ENCODE results near the gene ITLN1. TPM values are rescaled to one million over a fixed set of nuclear protein-coding genes. Genes with fewer than 3 reads are reported as not detected.
"Not testable (repeated sequence)": the region's sequence is repeated elsewhere in the genome, so short reads cannot be mapped to it uniquely, and the experiment has no call there.

The ITLN1 gene
- total RNA-seq, 2 donors from 2014 or later = 1,064 to 3,973 TPM

- no peak for DNase-seq (ENCODE audit: low spot score)
- TF ChIP-seq CTCF (IDR thresholded peaks at IDR 0.05) = no peak
- Histone ChIP-seq H3K9me3 (no peaks in the 10 kb centered on the region), H3K4me3 (no peak overlapping the region), H3K27ac (no peak overlapping the region), H3K4me1 (no peaks in the 10 kb centered on the region), H3K36me3 (no peaks in the 10 kb centered on the region), H3K27me3 (no peaks in the 10 kb centered on the region)
These were observed 5.9 kb downstream of the ITLN1 start for GRCh38 chr1:160879056-160879455.

- H3K9me3 ChIP-seq = no peaks in the 10 kb centered on the region
- no peak overlapping the region for H3K27ac ChIP-seq
- no peak for DNase-seq (ENCODE audit: low spot score)
- H3K4me3 ChIP-seq = no peak overlapping the region
- H3K4me1 ChIP-seq = no peaks in the 10 kb centered on the region
- no peak for TF ChIP-seq CTCF (IDR thresholded peaks at IDR 0.05)
- H3K27me3 ChIP-seq = no peaks in the 10 kb centered on the region
- no peaks in the 10 kb centered on the region for H3K36me3 ChIP-seq
These were observed 7.8 kb downstream of the ITLN1 start for GRCh38 chr1:160877221-160877620.

GRCh38 chr1:160876311-160876710 is 8.7 kb downstream of the ITLN1 start:
- TF ChIP-seq CTCF (IDR thresholded peaks at IDR 0.05) = no peak

GRCh38 chr1:160875591-160875990 is 9.4 kb downstream of the ITLN1 start:
- not testable (repeated sequence) for DNase-seq (ENCODE audit: low spot score); H3K9me3 ChIP-seq

More at GRCh38 chr1:160876311-160876710, 8.7 kb downstream of the ITLN1 start:
- Histone ChIP-seq H3K27ac (no peak overlapping the region), H3K4me1 (no peaks in the 10 kb centered on the region), H3K4me3 (no peak overlapping the region), H3K27me3 (no peaks in the 10 kb centered on the region), H3K36me3 (no peaks in the 10 kb centered on the region), H3K9me3 (no peaks in the 10 kb centered on the region)
- DNase-seq (ENCODE audit: low spot score) = no peak

GRCh38 chr1:160874935-160875334 is 10.0 kb downstream of the ITLN1 start:
- Histone ChIP-seq H3K36me3 (no peaks in the 10 kb centered on the region), H3K9me3 (no peaks in the 10 kb centered on the region), H3K4me1 (no peaks in the 10 kb centered on the region), H3K27ac (no peak overlapping the region), H3K4me3 (no peak overlapping the region), H3K27me3 (no peaks in the 10 kb centered on the region)
- DNase-seq (ENCODE audit: low spot score) = no peak
- no peak for TF ChIP-seq CTCF (IDR thresholded peaks at IDR 0.05)

More at GRCh38 chr1:160875591-160875990, 9.4 kb downstream of the ITLN1 start:
- not testable (repeated sequence) for H3K4me3 ChIP-seq, H3K27ac ChIP-seq, H3K27me3 ChIP-seq, H3K4me1 ChIP-seq, H3K36me3 ChIP-seq

- Histone ChIP-seq H3K4me3 (no peak overlapping the region), H3K9me3 (no peaks in the 10 kb centered on the region), H3K27me3 (no peaks in the 10 kb centered on the region), H3K4me1 (no peaks in the 10 kb centered on the region), H3K27ac (no peak overlapping the region), H3K36me3 (no peaks in the 10 kb centered on the region)
- no peak for TF ChIP-seq CTCF (IDR thresholded peaks at IDR 0.05)
- no peak for DNase-seq (ENCODE audit: low spot score)
These were observed 16.8 kb downstream of the ITLN1 start for GRCh38 chr1:160868141-160868540.

GRCh38 chr1:160867651-160868050 is 17.3 kb downstream of the ITLN1 start:
- not testable (repeated sequence) for H3K27me3 ChIP-seq; H3K4me3 ChIP-seq; H3K4me1 ChIP-seq; H3K9me3 ChIP-seq; DNase-seq (ENCODE audit: low spot score); H3K36me3 ChIP-seq; H3K27ac ChIP-seq

All from right atrium auricular region (tissue), 2 donors.